Smooth muscle cell (in vitro differentiated cells): Measurements from ENCODE around the gene PIF1. TPM values are rescaled to one million over a fixed set of nuclear protein-coding genes. Genes with fewer than 3 reads are reported as not detected.

ENCODE experiments used
- DNase-seq: peaks from one replicate; lab custom pipeline; 2025; ENCODE audit not compliant: unreplicated experiment; lab: John Stamatoyannopoulos, UW
- H2AFZ ChIP-seq: fragments of 200-600 bp; sonication (generic); 2 replicates; pipeline ENCODE4 v1.6.0; 2016; ENCODE audit warnings: antibody characterized with exemption, low read depth, mild to moderate bottlenecking
- H3F3A ChIP-seq: fragments of 200-600 bp; sonication (generic); 2 replicates; pipeline ENCODE4 v1.6.0; 2017; ENCODE audit warnings: antibody characterized with exemption, low read depth
- H3K27ac ChIP-seq: fragments of 200-600 bp; sonication (generic); 2 replicates; pipeline ENCODE4 v1.5.1; 2016; ENCODE audit warnings: low read depth, mild to moderate bottlenecking
- H3K27me3 ChIP-seq: fragments of 200-600 bp; sonication (generic); 2 replicates; pipeline ENCODE4 v1.6.1; 2016; ENCODE audit warnings: low read depth, mild to moderate bottlenecking
- H3K36me3 ChIP-seq: fragments of 200-600 bp; sonication (generic); 2 replicates; pipeline ENCODE4 v1.5.1; 2016; ENCODE audit warnings: low read depth
- H3K4me1 ChIP-seq: fragments of 200-600 bp; sonication (generic); 2 replicates; pipeline ENCODE4 v1.5.1; 2016; ENCODE audit warnings: low read depth
- H3K4me2 ChIP-seq: fragments of 200-600 bp; sonication (generic); 2 replicates; pipeline ENCODE4 v1.6.0; 2016; ENCODE audit warnings: mild to moderate bottlenecking
- H3K4me3 ChIP-seq: fragments of 200-600 bp; sonication (generic); 2 replicates; pipeline ENCODE4 v1.5.1; 2016; ENCODE audit warnings: mild to moderate bottlenecking
- H3K79me2 ChIP-seq: fragments of 200-600 bp; sonication (generic); 2 replicates; pipeline ENCODE4 v1.6.0; 2016; ENCODE audit warnings: low read depth, mild to moderate bottlenecking
- H3K9ac ChIP-seq: fragments of 200-600 bp; sonication (generic); 2 replicates; pipeline ENCODE4 v1.6.0; 2016; ENCODE audit warnings: low read depth
- H3K9me3 ChIP-seq: fragments of 200-600 bp; sonication (generic); replicated peaks from 2 replicates; pipeline ENCODE4 v1.5.1; 2016; ENCODE audit warnings: low read depth
- H4K20me1 ChIP-seq: fragments of 200-600 bp; sonication (generic); 2 replicates; pipeline ENCODE4 v1.6.0; 2016; ENCODE audit warnings: low read depth
- CTCF ChIP-seq: fragments of 200-600 bp; sonication (generic); IDR thresholded peaks from 2 replicates; pipeline ENCODE4 v1.5.1; 2017; ENCODE audit warnings: borderline replicate concordance, mild to moderate bottlenecking, antibody characterized with exemption; ENCODE audit not compliant: insufficient read depth, poor library complexity, severe bottlenecking
- WGBS: methylation state at CpG from one replicate; pipeline ENCODE4 v1.1.7; 2016; ENCODE audit warnings: low lambda C conversion rate; 5-methylcytosine and 5-hydroxymethylcytosine counted together
- polyA plus RNA-seq: library from polyadenylated mRNA; unstranded; fragments of >200 nt; fragmentation: Nextera tagmentation; extraction: Ambion mirVana; gene quantifications from 2 replicates; pipeline ENCODE4 v1.2.1, GENCODE V29; 2016
- total RNA-seq: library from RNA; depleted of rRNA; stranded (reverse); fragments of >200 nt; gene quantifications from 2 replicates; pipeline ENCODE4 v1.2.3, GENCODE V29; 2014

PIF1 gene
- 0.40 and 1.6 TPM in 2 replicates for total RNA-seq
- polyA plus RNA-seq, result 1.5 TPM in 2 replicates

GRCh38 chr15:64825431-64826294, at the start of gene PIF1:
Gene PIF1 (minus strand): TSS chr15:64825647. CDS start chr15:64824335, 1,312 bp downstream.
- H3K9me3 ChIP-seq, result no peaks in the 10 kb centered on the region
- no peaks in the 10 kb centered on the region for H3K36me3 ChIP-seq
- H3K27me3 ChIP-seq, result no peaks in the 10 kb centered on the region
- peak within 1 kb of the TSS; percentile 54 for H3K9ac ChIP-seq
- peak; percentile 47 for DNase-seq
- WGBS, result 4% methylated on average over 35 of the region's 35 CpGs
- H4K20me1 ChIP-seq, result no peaks in the 10 kb centered on the region
- H3K4me3 ChIP-seq, result peak within 1 kb of the TSS; percentile 58
- H3K4me1 ChIP-seq, result peaks cover 13% of the 10 kb centered on the region
- peak within 1 kb of the TSS; percentile 87 for H2AFZ ChIP-seq
- no peaks in the 10 kb centered on the region for H3F3A ChIP-seq
- no peak within 1 kb of the TSS for H3K27ac ChIP-seq
- H3K4me2 ChIP-seq, result peak within 1 kb of the TSS; percentile 97
- TF ChIP-seq CTCF, result no peak
- H3K79me2 ChIP-seq, result no peaks in the 10 kb centered on the region

GRCh38 chr15:64870353-64870752, 44.9 kb upstream of the PIF1 start:
- Histone ChIP-seq H3K4me2 (no peak overlapping the region), H3K27me3 (no peaks in the 10 kb centered on the region), H3K9ac (no peak overlapping the region), H3K9me3 (no peaks in the 10 kb centered on the region), H3K27ac (no peak overlapping the region), H3K4me3 (no peak overlapping the region), H3F3A (no peaks in the 10 kb centered on the region), H3K4me1 (peaks cover 11% of the 10 kb centered on the region), H4K20me1 (no peaks in the 10 kb centered on the region), H2AFZ (no peak overlapping the region), H3K79me2 (no peaks in the 10 kb centered on the region), H3K36me3 (no peaks in the 10 kb centered on the region)
- 95% methylated on average over 9 of the region's 9 CpGs for WGBS
- no peak for DNase-seq
- no peak for TF ChIP-seq CTCF

DNA sequence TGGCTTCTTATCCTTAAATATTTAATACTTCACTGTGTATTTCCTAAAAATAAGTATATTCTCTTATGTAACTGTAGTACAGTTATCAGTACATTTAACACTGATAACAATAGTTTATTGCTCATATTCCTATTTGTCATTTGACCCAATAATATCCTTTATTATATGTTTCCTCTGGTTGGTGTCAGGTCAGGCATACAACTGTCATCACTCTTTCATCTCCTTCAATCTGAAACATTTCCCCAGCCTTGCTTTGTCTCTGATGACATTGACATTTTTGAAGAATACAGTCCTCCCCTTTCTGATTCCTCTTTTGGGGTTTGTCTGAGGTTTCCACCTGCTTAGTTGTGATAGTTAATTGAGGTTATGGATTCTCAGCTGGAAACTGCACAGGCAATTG, 44.1 kb upstream of the PIF1 start:
- Histone ChIP-seq H3K4me2 (no peak overlapping the region), H4K20me1 (no peaks in the 10 kb centered on the region), H3K9me3 (no peaks in the 10 kb centered on the region), H3F3A (no peaks in the 10 kb centered on the region), H3K4me3 (no peak overlapping the region), H3K36me3 (no peaks in the 10 kb centered on the region), H3K27ac (no peak overlapping the region), H3K9ac (no peak overlapping the region), H3K4me1 (peaks cover 7% of the 10 kb centered on the region), H2AFZ (no peak overlapping the region), H3K79me2 (no peaks in the 10 kb centered on the region), H3K27me3 (no peaks in the 10 kb centered on the region)
- no peak for DNase-seq
- no peak for TF ChIP-seq CTCF
